ENCODE results near the gene ETV4. TPM values are rescaled to one million over a fixed set of nuclear protein-coding genes. Genes with fewer than 3 reads are reported as not detected.

ETV4 gene
- total RNA-seq, 2 experiments from 2014 or later = not detected

DNA sequence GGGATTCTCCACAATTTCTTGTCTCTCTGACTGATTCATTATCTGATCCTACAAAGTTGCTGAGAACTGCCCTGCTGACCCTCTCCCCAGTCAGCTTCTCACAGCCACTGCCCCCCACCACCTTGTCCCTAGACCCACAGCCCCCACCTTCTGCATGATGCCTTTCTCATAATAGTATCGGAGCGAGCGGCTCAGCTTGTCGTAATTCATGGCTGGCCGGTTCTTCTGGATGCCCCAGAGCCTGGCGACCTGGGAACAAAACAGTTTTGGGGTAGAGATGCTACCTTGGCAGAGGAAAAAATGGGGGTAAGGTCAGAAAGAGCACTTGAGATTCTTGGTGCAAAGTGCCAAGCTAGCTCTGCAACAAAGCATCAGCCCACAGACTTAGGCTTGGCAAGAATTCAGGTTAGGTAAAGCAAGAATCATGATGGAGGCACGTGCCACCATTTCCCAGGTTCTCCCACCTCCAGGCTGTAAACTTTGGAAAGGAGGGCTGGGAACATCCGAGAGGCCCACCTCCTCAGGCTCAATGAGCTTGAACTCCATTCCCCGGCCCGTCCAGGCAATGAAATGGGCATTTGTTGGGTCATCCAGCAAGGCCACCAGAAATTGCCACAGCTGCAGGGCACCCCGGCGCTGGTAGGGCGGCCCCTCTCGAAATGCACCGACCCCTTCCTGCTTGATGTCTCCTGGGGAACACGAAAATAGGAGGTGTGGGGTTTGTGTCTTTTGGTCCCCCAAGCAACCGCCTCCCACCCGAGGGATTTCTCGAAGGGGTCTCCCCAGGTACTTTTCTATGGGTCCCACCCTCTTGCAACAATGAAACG lies 16.9 kb downstream of the ETV4 start:
- DNase-seq (ENCODE audit: low spot score) = no peak
- H3K9me3 ChIP-seq (ENCODE audit: low read length) = no peaks in the 10 kb centered on the region
- H3K4me3 ChIP-seq (ENCODE audit: low read depth, low read length, poor library complexity, severe bottlenecking) = no peak overlapping the region
- ChIA-PET POLR2A (no interaction called here), CTCF (ENCODE audit: unreplicated experiment) (no interaction called here)
- no peaks in the 10 kb centered on the region for H3K79me2 ChIP-seq (ENCODE audit: insufficient read depth, low read depth, low read length)
- TF ChIP-seq EZH2phosphoT487 (IDR thresholded peaks at IDR 0.05; ENCODE audit: borderline replicate concordance, low read depth, low read length) = no peak
- TF ChIP-seq, protein P1, sequence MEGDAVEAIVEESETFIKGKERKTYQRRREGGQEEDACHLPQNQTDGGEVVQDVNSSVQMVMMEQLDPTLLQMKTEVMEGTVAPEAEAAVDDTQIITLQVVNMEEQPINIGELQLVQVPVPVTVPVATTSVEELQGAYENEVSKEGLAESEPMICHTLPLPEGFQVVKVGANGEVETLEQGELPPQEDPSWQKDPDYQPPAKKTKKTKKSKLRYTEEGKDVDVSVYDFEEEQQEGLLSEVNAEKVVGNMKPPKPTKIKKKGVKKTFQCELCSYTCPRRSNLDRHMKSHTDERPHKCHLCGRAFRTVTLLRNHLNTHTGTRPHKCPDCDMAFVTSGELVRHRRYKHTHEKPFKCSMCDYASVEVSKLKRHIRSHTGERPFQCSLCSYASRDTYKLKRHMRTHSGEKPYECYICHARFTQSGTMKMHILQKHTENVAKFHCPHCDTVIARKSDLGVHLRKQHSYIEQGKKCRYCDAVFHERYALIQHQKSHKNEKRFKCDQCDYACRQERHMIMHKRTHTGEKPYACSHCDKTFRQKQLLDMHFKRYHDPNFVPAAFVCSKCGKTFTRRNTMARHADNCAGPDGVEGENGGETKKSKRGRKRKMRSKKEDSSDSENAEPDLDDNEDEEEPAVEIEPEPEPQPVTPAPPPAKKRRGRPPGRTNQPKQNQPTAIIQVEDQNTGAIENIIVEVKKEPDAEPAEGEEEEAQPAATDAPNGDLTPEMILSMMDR (conservative IDR thresholded peaks at IDR 0.05; ENCODE audit: low read length) = no peak
- H3K4me1 ChIP-seq (ENCODE audit: insufficient read depth, low read length, poor library complexity, severe bottlenecking) = no peaks in the 10 kb centered on the region
- intact Hi-C loops (cut with micrococcal nuclease; ENCODE audit: unreplicated experiment) = no loop called here
- no peak overlapping the region for H3K27ac ChIP-seq (ENCODE audit: low read depth, low read length, poor library complexity, severe bottlenecking)
- H3K36me3 ChIP-seq (ENCODE audit: insufficient read depth, low read length) = peaks cover 22% of the 10 kb centered on the region; the same call in 1 of the 2 replicates
- H2AFZ ChIP-seq (ENCODE audit: low read length) = no peak overlapping the region
- no TSS peak for BruUV-seq (replicated peaks)
- no peak overlapping the region for H3K4me2 ChIP-seq (ENCODE audit: low read length)
- no peaks in the 10 kb centered on the region for H3K9me2 ChIP-seq (ENCODE audit: insufficient read depth, low read length)
- no peaks in the 10 kb centered on the region for H4K20me1 ChIP-seq (ENCODE audit: insufficient read depth, low read length)

DNA sequence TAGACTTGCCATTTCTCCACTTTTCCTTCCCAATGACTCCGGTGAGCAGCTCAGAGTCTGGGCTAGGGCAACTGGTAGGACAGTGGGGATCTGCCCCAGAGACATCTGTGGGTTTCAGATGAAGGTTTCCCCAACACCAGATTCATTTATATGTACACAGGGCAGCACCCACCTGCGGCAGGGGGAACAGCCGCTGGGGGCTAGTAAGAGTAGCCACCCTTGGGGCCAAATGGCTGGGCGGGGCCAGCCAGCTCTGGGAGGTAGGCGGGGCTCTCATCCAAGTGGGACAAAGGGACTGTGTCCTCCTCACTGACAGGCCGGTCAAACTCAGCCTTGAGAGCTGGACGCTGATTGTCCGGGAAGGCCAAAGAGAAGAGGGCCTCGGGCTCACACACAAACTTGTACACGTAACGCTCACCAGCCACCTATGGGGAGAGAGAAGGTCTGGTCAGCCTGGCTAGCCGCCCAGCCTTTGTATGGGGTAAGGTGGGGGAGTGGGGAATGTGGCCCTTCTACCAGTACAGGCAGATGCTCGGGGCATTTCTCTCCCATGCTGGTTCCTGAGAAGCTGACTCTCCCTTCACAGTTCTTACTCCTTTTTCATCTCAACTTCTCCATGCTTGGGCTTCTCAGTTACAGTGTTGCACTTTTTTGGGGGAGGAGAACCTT lies 17.7 kb downstream of the ETV4 start:
- intact Hi-C loops (cut with micrococcal nuclease; ENCODE audit: unreplicated experiment) = no loop called here
- Histone ChIP-seq H3K4me3 (ENCODE audit: low read depth, low read length, poor library complexity, severe bottlenecking) (no peak overlapping the region), H4K20me1 (ENCODE audit: insufficient read depth, low read length) (no peaks in the 10 kb centered on the region), H3K4me2 (ENCODE audit: low read length) (no peak overlapping the region), H3K9me2 (ENCODE audit: insufficient read depth, low read length) (no peaks in the 10 kb centered on the region), H3K27ac (ENCODE audit: low read depth, low read length, poor library complexity, severe bottlenecking) (no peak overlapping the region), H3K4me1 (ENCODE audit: insufficient read depth, low read length, poor library complexity, severe bottlenecking) (no peaks in the 10 kb centered on the region), H2AFZ (ENCODE audit: low read length) (no peak overlapping the region), H3K79me2 (ENCODE audit: insufficient read depth, low read depth, low read length) (no peaks in the 10 kb centered on the region), H3K9me3 (ENCODE audit: low read length) (no peaks in the 10 kb centered on the region), H3K36me3 (ENCODE audit: insufficient read depth, low read length) (peaks cover 29% of the 10 kb centered on the region; the same call in 1 of the 2 replicates)
- DNase-seq (ENCODE audit: low spot score) = no peak
- BruUV-seq (replicated peaks) = no TSS peak
- TF ChIP-seq, protein P1 (conservative IDR thresholded peaks at IDR 0.05; ENCODE audit: low read length) = no peak
- no peak for TF ChIP-seq EZH2phosphoT487 (IDR thresholded peaks at IDR 0.05; ENCODE audit: borderline replicate concordance, low read depth, low read length)
- POLR2A ChIA-PET = no interaction called here
- CTCF ChIA-PET (ENCODE audit: unreplicated experiment) = no interaction called here
